Gastrocnemius medialis (tissue), 4 donors: Measurements from ENCODE around the gene CLSTN1. TPM values are rescaled to one million over a fixed set of nuclear protein-coding genes. Genes with fewer than 3 reads are reported as not detected.

ENCODE experiments used
- ATAC-seq, 2 donors: fragments of 150-250 bp; one replicate each; pipeline ENCODE4 v1.9.1; 2016
- DNase-seq, 2 donors: peaks; one replicate each; pipeline ENCODE4 v3.0.0-alpha.2; 2019
- H3K27ac ChIP-seq, 4 donors: fragments of 200-600 bp; sonication (generic); 1 replicate in 1 of 4; 2 replicates in 3 of 4; pipeline ENCODE4 v1.5.1; 2016 to 2018; ENCODE audit warnings: mild to moderate bottlenecking in 2 of 4, moderate library complexity in 1 of 4
- H3K27me3 ChIP-seq, 3 donors: fragments of 200-600 bp; sonication (generic) in 2 of 3; 1 replicate in 1 of 3; 2 replicates in 2 of 3; pipeline versions ENCODE4 v1.5.1 to v1.6.0; 2016 to 2019; ENCODE audit warnings: mild to moderate bottlenecking in 1 of 3, moderate library complexity in 1 of 3
- H3K36me3 ChIP-seq, 2 donors: fragments of 200-600 bp; sonication (generic) in 1 of 2; one replicate each; pipeline ENCODE4 v1.5.1; 2017 to 2018
- H3K4me1 ChIP-seq, 2 donors: fragments of 200-600 bp; sonication (generic) in 1 of 2; one replicate each; pipeline ENCODE4 v1.5.1; 2016 to 2017; ENCODE audit warnings: mild to moderate bottlenecking in 2 of 2
- H3K4me3 ChIP-seq, 4 donors: fragments of 200-600 bp; sonication (generic) in 3 of 4; 1 replicate in 1 of 4; 2 replicates in 3 of 4; pipeline ENCODE4 v1.5.1; 2016 to 2019; ENCODE audit warnings: mild to moderate bottlenecking in 2 of 4
- H3K9me3 ChIP-seq, 3 donors: fragments of 200-600 bp; sonication (generic) in 2 of 3; 1 replicate in 1 of 3; 2 replicates in 2 of 3; pipeline ENCODE4 v1.5.1; 2016 to 2019
- POLR2A ChIP-seq, 2 donors: fragments of 450-650 bp; IDR thresholded peaks; one replicate each; pipeline ENCODE4 v1.6.1; 2017; ENCODE audit warnings: antibody characterized with exemption in 2 of 2, mild to moderate bottlenecking in 2 of 2, moderate library complexity in 2 of 2
- in situ Hi-C, 4 donors: fragments of 200-750 bp; cut with MboI; loops; one replicate each; pipeline versions ENCODE4 v1.15.0 to v1.8.0; 2017; ENCODE audit warnings: low sequenced_read_pairs in 4 of 4
- intact Hi-C: fragments of 100-400 bp; cut with DNase I; formaldehyde crosslinking; loops from one replicate; pipeline ENCODE4 v1.15.1; 2023; ENCODE audit warnings: low total_unique reads
- total RNA-seq, 4 donors: library from RNA; depleted of rRNA; stranded (reverse); fragments of >200 nt; gene quantifications; one replicate each; pipeline versions ENCODE4 v1.1.0 to v1.2.3, GENCODE V29; 2016
- TF ChIP-seq, protein P1 (sequence below), 5 experiments: fragments of 450-650 bp in 3 of 5; fragments of 200-600 bp in 2 of 5; sonication (generic) in 2 of 5; IDR thresholded peaks in 4 of 5; conservative IDR thresholded peaks in 1 of 5; 1 replicate in 4 of 5; 2 replicates in 1 of 5; pipeline ENCODE4 v1.5.1; 2016 to 2019; ENCODE audit warnings: antibody characterized with exemption in 5 of 5, mild to moderate bottlenecking in 3 of 5, moderate library complexity in 3 of 5

CLSTN1 gene
- total RNA-seq, 4 donors from 2014 or later = 8.5 to 25.7 (median 22.0) TPM

DNA sequence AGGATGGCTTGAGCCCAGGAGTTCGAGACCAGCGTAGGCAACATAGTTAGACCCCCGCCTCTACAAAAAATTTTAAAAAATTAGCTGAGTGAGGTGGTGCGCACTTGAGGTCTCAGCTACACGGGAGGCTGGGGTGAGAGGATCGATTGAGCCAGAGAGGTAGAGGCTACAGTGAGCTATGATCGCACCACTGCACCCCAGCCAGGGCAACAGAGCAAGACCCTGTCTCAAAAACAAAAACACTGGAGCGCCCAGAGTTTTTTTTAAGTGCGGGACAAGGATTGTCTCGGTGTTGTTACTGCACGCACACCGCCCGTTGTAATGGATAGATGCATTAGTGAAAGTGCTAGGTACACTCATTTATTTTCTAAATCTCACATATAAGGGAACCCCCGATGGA is 135.2 kb downstream of the CLSTN1 start:
- intact Hi-C loops = no loop called here
- ATAC-seq (no peak), DNase-seq (no peak)
- Histone ChIP-seq H3K27ac (no peak overlapping the region), H3K9me3 (no peaks in the 10 kb centered on the region), H3K4me1 (peaks cover 18 to 20% of the 10 kb centered on the region in 2 donors), H3K27me3 (peaks cover 21 to 24% (median 21%) of the 10 kb centered on the region in 3 donors), H3K36me3 (no peaks in the 10 kb centered on the region), H3K4me3 (peak overlapping the region; percentile 46 to 89 (median 65))
- TF ChIP-seq, protein P1, sequence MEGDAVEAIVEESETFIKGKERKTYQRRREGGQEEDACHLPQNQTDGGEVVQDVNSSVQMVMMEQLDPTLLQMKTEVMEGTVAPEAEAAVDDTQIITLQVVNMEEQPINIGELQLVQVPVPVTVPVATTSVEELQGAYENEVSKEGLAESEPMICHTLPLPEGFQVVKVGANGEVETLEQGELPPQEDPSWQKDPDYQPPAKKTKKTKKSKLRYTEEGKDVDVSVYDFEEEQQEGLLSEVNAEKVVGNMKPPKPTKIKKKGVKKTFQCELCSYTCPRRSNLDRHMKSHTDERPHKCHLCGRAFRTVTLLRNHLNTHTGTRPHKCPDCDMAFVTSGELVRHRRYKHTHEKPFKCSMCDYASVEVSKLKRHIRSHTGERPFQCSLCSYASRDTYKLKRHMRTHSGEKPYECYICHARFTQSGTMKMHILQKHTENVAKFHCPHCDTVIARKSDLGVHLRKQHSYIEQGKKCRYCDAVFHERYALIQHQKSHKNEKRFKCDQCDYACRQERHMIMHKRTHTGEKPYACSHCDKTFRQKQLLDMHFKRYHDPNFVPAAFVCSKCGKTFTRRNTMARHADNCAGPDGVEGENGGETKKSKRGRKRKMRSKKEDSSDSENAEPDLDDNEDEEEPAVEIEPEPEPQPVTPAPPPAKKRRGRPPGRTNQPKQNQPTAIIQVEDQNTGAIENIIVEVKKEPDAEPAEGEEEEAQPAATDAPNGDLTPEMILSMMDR (IDR thresholded peaks at IDR 0.05 in 4 of 5, conservative IDR thresholded peaks at IDR 0.05 in 1 of 5) = no peak
- TF ChIP-seq POLR2A (IDR thresholded peaks at IDR 0.05) = no peak
- in situ Hi-C loops = no loop called here

DNA sequence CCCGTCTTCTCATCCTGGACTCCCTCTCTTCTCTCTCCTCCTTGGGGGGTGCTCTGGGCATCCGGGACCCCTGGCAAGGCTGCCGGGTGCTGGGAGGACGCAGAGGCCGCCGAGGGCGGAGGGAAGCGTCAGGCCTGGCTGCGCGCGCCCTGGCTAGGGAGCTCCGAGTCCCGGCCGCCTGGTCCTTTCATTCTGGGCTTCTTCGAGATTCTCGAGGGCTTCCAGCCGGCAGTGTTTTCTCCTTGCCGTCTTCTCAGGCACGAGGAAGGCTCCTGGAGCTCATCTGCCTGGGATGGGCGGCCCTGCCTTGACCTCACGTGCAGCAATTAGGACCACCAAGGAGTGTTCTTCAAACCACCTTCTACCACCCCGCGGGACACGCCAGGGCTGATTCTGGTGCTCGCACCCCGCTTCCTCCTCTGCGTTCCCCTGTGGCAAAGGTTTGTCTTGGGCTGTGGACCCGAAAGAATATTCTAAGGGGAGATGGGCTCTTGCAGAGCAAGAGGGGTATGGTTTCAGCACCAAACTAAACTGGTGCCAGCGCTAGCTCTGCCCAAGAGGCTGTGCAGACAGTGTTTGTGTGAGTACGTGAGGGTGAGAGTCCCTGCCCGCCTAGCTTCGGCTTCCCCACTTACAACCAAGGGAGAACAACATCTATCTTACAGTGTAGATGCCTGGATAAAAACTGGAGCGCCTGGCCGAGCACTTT is 135.7 kb downstream of the CLSTN1 start:
- Histone ChIP-seq H3K4me1 (peaks cover 18 to 20% of the 10 kb centered on the region in 2 donors), H3K4me3 (peak overlapping the region; percentile 46 to 89 (median 65)), H3K27ac (peak overlapping the region in 1 of 4 donors; percentile 25), H3K9me3 (no peaks in the 10 kb centered on the region), H3K36me3 (no peaks in the 10 kb centered on the region), H3K27me3 (peaks cover 21 to 24% (median 21%) of the 10 kb centered on the region in 3 donors)
- intact Hi-C loops (no loop called here), in situ Hi-C loops (no loop called here)
- no peak for DNase-seq
- TF ChIP-seq, protein P1 (IDR thresholded peaks at IDR 0.05 in 4 of 5, conservative IDR thresholded peaks at IDR 0.05 in 1 of 5) = no peak
- no peak for TF ChIP-seq POLR2A (IDR thresholded peaks at IDR 0.05)
- ATAC-seq = no peak

DNA sequence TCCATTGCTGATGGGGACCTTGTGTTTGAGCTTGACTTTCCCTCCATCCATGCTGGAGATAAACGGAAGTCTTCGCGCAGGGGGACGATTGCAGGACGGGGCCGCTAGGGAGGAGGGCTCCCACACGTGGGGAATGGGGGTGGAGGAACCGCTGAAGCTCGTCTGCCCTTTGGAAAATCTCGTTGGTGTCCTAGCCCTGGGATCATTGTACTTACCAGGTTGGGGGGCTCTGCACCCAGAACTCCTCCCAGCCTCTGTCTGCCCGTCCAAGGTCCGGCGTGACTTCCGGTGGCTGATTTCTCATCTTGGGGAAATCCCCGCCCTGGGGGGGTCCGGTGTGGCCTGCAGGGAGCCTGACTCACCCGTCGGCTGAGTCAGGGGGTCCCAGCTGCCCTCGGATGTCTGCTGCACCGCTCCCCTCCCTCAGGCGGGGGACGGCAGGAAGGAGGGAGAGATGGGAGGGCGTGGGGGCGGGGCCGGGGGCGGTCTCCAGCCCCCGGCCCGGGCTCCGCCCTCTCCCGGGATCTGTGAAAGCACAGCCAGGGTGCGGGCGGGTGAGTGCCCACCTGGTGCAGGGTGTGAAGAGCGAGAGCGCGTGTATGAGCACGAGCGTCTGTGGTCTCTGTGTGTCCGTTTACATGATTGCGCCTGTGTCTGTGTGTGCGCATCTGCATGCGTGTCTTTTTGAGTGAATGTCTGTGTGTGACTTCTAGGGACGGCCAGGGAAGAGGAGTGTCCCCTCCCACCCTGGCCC is 136.5 kb downstream of the CLSTN1 start:
- peaks cover 18 to 20% of the 10 kb centered on the region in 2 donors for H3K4me1 ChIP-seq
- in situ Hi-C loops = no loop called here

DNA sequence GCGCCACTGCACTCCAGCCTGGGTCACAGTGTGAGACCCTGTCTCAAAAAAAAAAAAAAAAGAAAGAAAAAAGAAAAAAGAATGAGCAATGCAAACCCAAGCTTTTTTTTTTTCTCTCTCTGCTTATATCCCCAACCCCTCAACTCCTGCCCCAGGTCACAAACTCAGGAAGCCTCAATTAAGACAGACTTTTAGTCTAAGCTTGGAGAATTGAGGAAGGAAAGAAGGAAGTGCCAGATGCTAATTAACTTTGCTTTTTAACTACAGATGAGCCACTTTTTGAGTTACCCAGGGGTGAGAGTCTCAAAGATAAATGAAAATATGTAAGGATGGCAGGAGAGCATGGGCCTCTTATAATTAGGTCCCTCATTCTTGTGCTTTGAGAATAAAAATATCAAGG is 139.0 kb downstream of the CLSTN1 start:
- no peak overlapping the region for H3K4me3 ChIP-seq
- no peak overlapping the region for H3K27ac ChIP-seq
- in situ Hi-C loops = no loop called here
- peaks cover 12 to 20% of the 10 kb centered on the region in 2 donors for H3K4me1 ChIP-seq
- ATAC-seq = no peak
- H3K27me3 ChIP-seq = peaks cover 21 to 24% (median 21%) of the 10 kb centered on the region in 3 donors
- H3K36me3 ChIP-seq = no peaks in the 10 kb centered on the region
- intact Hi-C loops = no loop called here
- TF ChIP-seq POLR2A (IDR thresholded peaks at IDR 0.05) = no peak
- TF ChIP-seq, protein P1 (IDR thresholded peaks at IDR 0.05 in 4 of 5, conservative IDR thresholded peaks at IDR 0.05 in 1 of 5) = no peak
- DNase-seq = no peak
- H3K9me3 ChIP-seq = no peaks in the 10 kb centered on the region

More for the DNA sequence above, 136.5 kb downstream of the CLSTN1 start:
- no peaks in the 10 kb centered on the region for H3K36me3 ChIP-seq
- DNase-seq = no peak
- H3K27me3 ChIP-seq = peaks cover 21 to 24% (median 21%) of the 10 kb centered on the region in 3 donors
- H3K9me3 ChIP-seq = no peaks in the 10 kb centered on the region
- TF ChIP-seq POLR2A (IDR thresholded peaks at IDR 0.05) = no peak
- TF ChIP-seq, protein P1 (IDR thresholded peaks at IDR 0.05 in 4 of 5, conservative IDR thresholded peaks at IDR 0.05 in 1 of 5) = no peak
- intact Hi-C loops = no loop called here
- H3K4me3 ChIP-seq = peak overlapping the region; percentile 46 to 89 (median 65)
- ATAC-seq = no peak
- peak overlapping the region in 2 of 4 donors; percentile 12 to 25 for H3K27ac ChIP-seq
